HFF-Myc (cell line): ENCODE measurements around the gene TRAPPC12.

Experiments
- DNase-seq: peaks from one replicate; pipeline ENCODE4 v3.0.0-alpha.2; 2011; ENCODE audit warnings: low read depth; ENCODE audit errors: extremely low read depth
- H3K4me3 ChIP-seq: replicated peaks from 2 replicates; pipeline ENCODE4 v1.5.1; 2011; ENCODE audit warnings: low read depth, mild to moderate bottlenecking, control low read depth, low read length
- CTCF ChIP-seq: IDR thresholded peaks from 2 replicates; pipeline ENCODE4 v1.5.1; 2012; ENCODE audit warnings: mild to moderate bottlenecking, low read depth, low read length, control low read depth; ENCODE audit errors: missing control alignments

The TRAPPC12 gene

GRCh38 chr2:3457524-3458395, 78.3 kb downstream of the TRAPPC12 start:
- no peak for DNase-seq
- TF ChIP-seq CTCF: no peak
- H3K4me3 ChIP-seq: no peak overlapping the region

DNA sequence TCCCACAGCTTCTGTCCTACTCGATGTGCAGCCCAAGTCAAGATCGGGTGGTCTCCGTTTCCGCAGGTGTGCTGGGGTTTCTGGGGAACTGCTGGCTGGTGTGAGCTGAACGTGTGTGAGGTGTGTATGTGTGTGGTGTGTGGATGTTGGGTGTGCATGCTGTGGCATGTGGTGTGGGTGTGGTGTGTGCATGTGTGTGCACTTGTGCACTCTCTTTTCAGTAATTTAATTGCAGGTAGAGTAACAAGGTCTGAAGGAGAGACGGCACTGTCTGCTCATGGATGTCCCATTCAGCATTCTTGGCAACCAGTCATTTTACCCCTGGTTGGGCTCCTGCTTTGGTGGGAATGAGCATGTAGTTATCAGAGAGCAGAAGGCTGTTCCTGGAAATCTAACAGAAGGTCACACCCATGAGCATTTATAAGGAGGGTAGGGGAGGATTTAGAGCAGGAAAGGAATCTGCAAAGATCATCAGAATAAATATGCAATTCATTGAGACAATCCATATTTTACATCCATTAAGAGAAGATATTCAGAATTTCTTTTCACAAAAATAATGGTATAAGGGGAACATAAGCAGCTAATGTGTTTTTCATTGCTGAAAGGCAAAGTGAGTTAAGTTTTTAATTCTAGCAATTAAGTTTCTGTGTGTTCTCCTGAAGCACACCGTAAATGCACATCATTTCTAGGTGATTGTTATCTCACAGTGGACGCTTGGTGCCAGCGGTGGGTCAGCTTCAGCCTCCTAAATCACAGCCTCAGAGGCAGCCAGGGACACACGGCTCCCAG, 79.1 kb downstream of the TRAPPC12 start:
- no peak for TF ChIP-seq CTCF
- DNase-seq: no peak
- no peak overlapping the region for H3K4me3 ChIP-seq

GRCh38 chr2:3459185-3460015, 79.9 kb downstream of the TRAPPC12 start:
- no peak for TF ChIP-seq CTCF
- no peak overlapping the region for H3K4me3 ChIP-seq

DNA sequence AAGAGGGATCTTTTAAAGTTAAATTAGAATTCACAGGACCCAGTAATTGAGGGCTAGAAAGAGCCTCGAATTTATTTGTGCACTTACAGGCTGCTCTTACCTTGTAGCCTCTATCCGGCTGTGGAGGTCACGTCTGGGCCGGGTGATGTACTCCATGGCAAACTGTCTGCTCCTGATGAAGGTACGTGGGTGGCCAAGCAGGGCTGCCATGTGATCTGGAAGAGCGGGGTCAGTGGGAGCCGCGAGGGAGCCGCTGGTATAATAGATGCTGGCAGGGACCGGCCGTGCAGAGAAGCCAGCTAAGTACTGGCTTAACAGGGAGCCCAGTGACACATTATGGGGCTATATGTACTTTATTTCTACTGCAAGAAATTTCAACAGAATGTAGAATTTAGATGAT, 80.7 kb downstream of the TRAPPC12 start:
- no peak for TF ChIP-seq CTCF
- no peak overlapping the region for H3K4me3 ChIP-seq
- DNase-seq: no peak

More at GRCh38 chr2:3459185-3460015, 79.9 kb downstream of the TRAPPC12 start:
- no peak for DNase-seq

DNA sequence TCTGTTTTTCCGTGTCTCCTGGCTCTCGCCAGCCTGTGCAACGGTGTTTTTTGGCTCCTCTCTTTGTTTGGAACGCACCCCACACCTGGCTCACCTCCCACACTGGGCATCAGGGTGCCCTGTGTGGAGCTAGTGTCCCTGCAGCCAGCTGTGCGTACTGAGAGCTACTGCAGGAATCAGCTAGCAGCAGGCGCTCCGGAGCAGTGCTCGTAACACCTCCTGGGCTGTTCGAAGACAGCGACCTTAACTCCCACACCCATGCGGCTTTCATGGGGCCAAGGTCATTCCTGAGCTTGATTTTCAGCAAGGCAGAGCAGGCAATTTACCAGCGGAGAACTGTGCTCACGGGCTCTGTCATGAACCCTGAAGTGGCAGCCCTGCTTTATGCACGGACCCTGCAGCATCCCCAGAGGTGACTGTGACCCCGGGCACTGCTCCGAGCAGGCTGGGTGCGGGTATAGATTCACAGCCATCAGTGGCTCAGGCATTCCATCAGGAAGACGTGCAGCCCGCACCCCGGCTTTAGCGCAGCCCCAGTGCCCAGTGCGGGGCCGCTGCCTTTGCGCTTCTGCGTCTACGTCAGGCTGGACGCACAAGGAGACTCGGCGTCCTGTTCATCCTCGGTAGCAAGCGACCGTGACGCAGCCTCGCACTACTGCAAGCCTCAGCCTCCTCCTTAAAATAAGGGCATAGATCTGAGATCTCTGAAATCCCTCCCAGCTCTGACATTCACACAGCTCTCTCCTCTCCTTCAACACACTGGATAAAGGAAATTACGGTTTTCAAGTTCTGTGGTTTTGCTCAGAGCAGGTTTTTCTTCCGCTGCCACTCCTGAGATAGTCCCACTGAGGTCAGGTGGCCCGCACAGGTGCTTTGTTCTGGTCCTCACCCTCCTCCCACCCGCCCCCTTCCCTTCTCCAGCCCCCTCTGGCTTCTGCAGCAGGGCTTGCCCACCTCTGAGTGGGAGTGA, 81.6 kb downstream of the TRAPPC12 start:
- DNase-seq: no peak
- no peak overlapping the region for H3K4me3 ChIP-seq
- TF ChIP-seq CTCF: no peak
